ENCODE measurements around the gene CLEC3A.

Gene CLEC3A

GRCh38 chr16:78060809-78061208, 38.5 kb downstream of the CLEC3A start:
- H3K79me2 ChIP-seq (ENCODE audit: control insufficient read depth, insufficient read depth, low read length, unreplicated experiment): no peaks in the 10 kb centered on the region
- no peak overlapping the region for H3K27ac ChIP-seq (ENCODE audit: low read depth, low read length)
- H3K36me3 ChIP-seq (ENCODE audit: insufficient read depth, low read length): no peaks in the 10 kb centered on the region
- no peak overlapping the region for H2AFZ ChIP-seq (ENCODE audit: low read length, unreplicated experiment)
- H3K4me1 ChIP-seq (ENCODE audit: control insufficient read depth, insufficient read depth, low read length, unreplicated experiment): no peaks in the 10 kb centered on the region
- peaks cover 11% of the 10 kb centered on the region; the same call in 1 of the 2 replicates for H3K27me3 ChIP-seq (ENCODE audit: insufficient read depth, low read length)
- H3K4me3 ChIP-seq (ENCODE audit: low read depth, low read length): no peak overlapping the region

- H3K4me3 ChIP-seq (ENCODE audit: low read depth, low read length): no peak overlapping the region
- no peak overlapping the region for H3K27ac ChIP-seq (ENCODE audit: low read depth, low read length)
- H2AFZ ChIP-seq (ENCODE audit: low read length, unreplicated experiment): no peak overlapping the region
- H3K4me1 ChIP-seq (ENCODE audit: control insufficient read depth, insufficient read depth, low read length, unreplicated experiment): no peaks in the 10 kb centered on the region
- no peaks in the 10 kb centered on the region for H3K79me2 ChIP-seq (ENCODE audit: control insufficient read depth, insufficient read depth, low read length, unreplicated experiment)
- no peaks in the 10 kb centered on the region for H3K36me3 ChIP-seq (ENCODE audit: insufficient read depth, low read length)
- H3K27me3 ChIP-seq (ENCODE audit: insufficient read depth, low read length): peaks cover 12% of the 10 kb centered on the region; the same call in 1 of the 2 replicates
Observed at GRCh38 chr16:78065319-78065718, 43.0 kb downstream of the CLEC3A start.

GRCh38 chr16:78069913-78070312, 47.6 kb downstream of the CLEC3A start:
- Histone ChIP-seq H2AFZ (ENCODE audit: low read length, unreplicated experiment) (no peak overlapping the region), H3K36me3 (ENCODE audit: insufficient read depth, low read length) (no peaks in the 10 kb centered on the region), H3K79me2 (ENCODE audit: control insufficient read depth, insufficient read depth, low read length, unreplicated experiment) (no peaks in the 10 kb centered on the region), H3K27ac (ENCODE audit: low read depth, low read length) (no peak overlapping the region), H3K4me3 (ENCODE audit: low read depth, low read length) (no peak overlapping the region), H3K27me3 (ENCODE audit: insufficient read depth, low read length) (peaks cover 10% of the 10 kb centered on the region; the same call in 1 of the 2 replicates), H3K4me1 (ENCODE audit: control insufficient read depth, insufficient read depth, low read length, unreplicated experiment) (no peaks in the 10 kb centered on the region)

- H3K4me3 ChIP-seq (ENCODE audit: low read depth, low read length): no peak overlapping the region
- no peaks in the 10 kb centered on the region for H3K36me3 ChIP-seq (ENCODE audit: insufficient read depth, low read length)
- H3K27ac ChIP-seq (ENCODE audit: low read depth, low read length): no peak overlapping the region
- no peaks in the 10 kb centered on the region for H3K4me1 ChIP-seq (ENCODE audit: control insufficient read depth, insufficient read depth, low read length, unreplicated experiment)
- peaks cover 4% of the 10 kb centered on the region; the same call in 1 of the 2 replicates for H3K27me3 ChIP-seq (ENCODE audit: insufficient read depth, low read length)
- no peak overlapping the region for H2AFZ ChIP-seq (ENCODE audit: low read length, unreplicated experiment)
- no peaks in the 10 kb centered on the region for H3K79me2 ChIP-seq (ENCODE audit: control insufficient read depth, insufficient read depth, low read length, unreplicated experiment)
Observed at GRCh38 chr16:78072275-78072674, 49.9 kb downstream of the CLEC3A start.

- Histone ChIP-seq H3K4me3 (ENCODE audit: low read depth, low read length) (no peak overlapping the region), H3K36me3 (ENCODE audit: insufficient read depth, low read length) (no peaks in the 10 kb centered on the region), H2AFZ (ENCODE audit: low read length, unreplicated experiment) (no peak overlapping the region), H3K4me1 (ENCODE audit: control insufficient read depth, insufficient read depth, low read length, unreplicated experiment) (no peaks in the 10 kb centered on the region), H3K79me2 (ENCODE audit: control insufficient read depth, insufficient read depth, low read length, unreplicated experiment) (no peaks in the 10 kb centered on the region), H3K27ac (ENCODE audit: low read depth, low read length) (no peak overlapping the region), H3K27me3 (ENCODE audit: insufficient read depth, low read length) (peaks cover 11% of the 10 kb centered on the region; the same call in 1 of the 2 replicates)
Observed at GRCh38 chr16:78075800-78076199, 53.5 kb downstream of the CLEC3A start.

- Histone ChIP-seq H2AFZ (ENCODE audit: low read length, unreplicated experiment) (no peak overlapping the region), H3K27ac (ENCODE audit: low read depth, low read length) (no peak overlapping the region), H3K27me3 (ENCODE audit: insufficient read depth, low read length) (peaks cover 7% of the 10 kb centered on the region; the same call in 1 of the 2 replicates), H3K36me3 (ENCODE audit: insufficient read depth, low read length) (no peaks in the 10 kb centered on the region), H3K4me1 (ENCODE audit: control insufficient read depth, insufficient read depth, low read length, unreplicated experiment) (no peaks in the 10 kb centered on the region), H3K79me2 (ENCODE audit: control insufficient read depth, insufficient read depth, low read length, unreplicated experiment) (no peaks in the 10 kb centered on the region), H3K4me3 (ENCODE audit: low read depth, low read length) (no peak overlapping the region)
Observed at GRCh38 chr16:78081341-78081740, 59.0 kb downstream of the CLEC3A start.

Measured in ACC112 (cell line).